ENCODE data around the gene ALDH4A1. TPM values are rescaled to one million over a fixed set of nuclear protein-coding genes. Genes with fewer than 3 reads are reported as not detected.

The ALDH4A1 gene
- total RNA-seq, 2 experiments from 2014 or later, result 6.1 to 7.6 TPM

DNA sequence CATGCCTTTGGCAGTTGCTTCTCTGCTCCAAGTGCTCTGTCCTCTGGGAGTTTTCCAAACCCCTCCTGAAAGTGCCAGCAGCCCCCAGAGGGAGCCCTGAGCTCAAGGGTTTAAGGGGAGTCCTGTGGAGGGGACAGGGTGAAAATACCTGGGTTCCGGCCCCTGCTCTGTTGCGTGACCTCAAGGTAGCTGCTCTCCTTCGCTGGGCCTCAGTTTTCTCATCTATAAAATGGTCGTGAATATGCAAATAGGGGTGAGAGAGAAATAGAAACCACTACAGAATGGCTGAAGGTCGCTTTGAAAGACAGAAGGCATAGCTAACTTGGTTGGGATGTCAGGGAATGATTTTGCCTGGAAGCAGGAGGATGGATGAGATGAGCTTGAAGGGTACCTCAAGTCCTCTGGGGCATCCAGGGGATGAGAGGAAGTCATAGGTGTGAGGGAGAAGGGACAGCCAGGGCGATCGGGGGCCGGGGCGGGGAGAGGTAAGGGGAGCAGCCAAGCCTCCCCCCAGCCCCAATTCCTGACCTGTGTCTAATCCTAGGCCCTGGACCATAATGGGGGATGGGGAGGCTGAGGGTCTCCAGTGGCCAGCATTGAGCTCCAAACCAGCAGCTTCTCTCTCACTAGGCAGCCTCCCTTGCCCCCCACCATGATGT lies 41.7 kb upstream of the ALDH4A1 start:
- Histone ChIP-seq H3K9me2 (ENCODE audit: insufficient read depth, low read length) (no peaks in the 10 kb centered on the region), H2AFZ (ENCODE audit: low read length) (no peak overlapping the region), H3K79me2 (ENCODE audit: insufficient read depth, low read depth, low read length) (no peaks in the 10 kb centered on the region), H3K36me3 (ENCODE audit: insufficient read depth, low read length) (no peaks in the 10 kb centered on the region), H3K4me3 (ENCODE audit: low read depth, low read length, poor library complexity, severe bottlenecking) (no peak overlapping the region), H3K4me1 (ENCODE audit: insufficient read depth, low read length, poor library complexity, severe bottlenecking) (no peaks in the 10 kb centered on the region), H3K27ac (ENCODE audit: low read depth, low read length, poor library complexity, severe bottlenecking) (no peak overlapping the region), H4K20me1 (ENCODE audit: insufficient read depth, low read length) (no peaks in the 10 kb centered on the region), H3K9me3 (ENCODE audit: low read length) (no peaks in the 10 kb centered on the region), H3K4me2 (ENCODE audit: low read length) (no peak overlapping the region)
- no peak for TF ChIP-seq EZH2phosphoT487 (IDR thresholded peaks at IDR 0.05; ENCODE audit: borderline replicate concordance, low read depth, low read length)
- TF ChIP-seq, protein P1, sequence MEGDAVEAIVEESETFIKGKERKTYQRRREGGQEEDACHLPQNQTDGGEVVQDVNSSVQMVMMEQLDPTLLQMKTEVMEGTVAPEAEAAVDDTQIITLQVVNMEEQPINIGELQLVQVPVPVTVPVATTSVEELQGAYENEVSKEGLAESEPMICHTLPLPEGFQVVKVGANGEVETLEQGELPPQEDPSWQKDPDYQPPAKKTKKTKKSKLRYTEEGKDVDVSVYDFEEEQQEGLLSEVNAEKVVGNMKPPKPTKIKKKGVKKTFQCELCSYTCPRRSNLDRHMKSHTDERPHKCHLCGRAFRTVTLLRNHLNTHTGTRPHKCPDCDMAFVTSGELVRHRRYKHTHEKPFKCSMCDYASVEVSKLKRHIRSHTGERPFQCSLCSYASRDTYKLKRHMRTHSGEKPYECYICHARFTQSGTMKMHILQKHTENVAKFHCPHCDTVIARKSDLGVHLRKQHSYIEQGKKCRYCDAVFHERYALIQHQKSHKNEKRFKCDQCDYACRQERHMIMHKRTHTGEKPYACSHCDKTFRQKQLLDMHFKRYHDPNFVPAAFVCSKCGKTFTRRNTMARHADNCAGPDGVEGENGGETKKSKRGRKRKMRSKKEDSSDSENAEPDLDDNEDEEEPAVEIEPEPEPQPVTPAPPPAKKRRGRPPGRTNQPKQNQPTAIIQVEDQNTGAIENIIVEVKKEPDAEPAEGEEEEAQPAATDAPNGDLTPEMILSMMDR (conservative IDR thresholded peaks at IDR 0.05; ENCODE audit: low read length), result no peak
- ChIA-PET CTCF (ENCODE audit: unreplicated experiment) (no interaction called here), POLR2A (interaction anchor here (1.2 kb wide), 1 partner anchor 17 kb away, joined by 5 read pairs; no protein-coding TSS in a partner anchor)
- intact Hi-C loops (cut with micrococcal nuclease; ENCODE audit: unreplicated experiment), result no loop called here
- DNase-seq (ENCODE audit: low spot score), result no peak
- BruUV-seq (replicated peaks), result no TSS peak

DNA sequence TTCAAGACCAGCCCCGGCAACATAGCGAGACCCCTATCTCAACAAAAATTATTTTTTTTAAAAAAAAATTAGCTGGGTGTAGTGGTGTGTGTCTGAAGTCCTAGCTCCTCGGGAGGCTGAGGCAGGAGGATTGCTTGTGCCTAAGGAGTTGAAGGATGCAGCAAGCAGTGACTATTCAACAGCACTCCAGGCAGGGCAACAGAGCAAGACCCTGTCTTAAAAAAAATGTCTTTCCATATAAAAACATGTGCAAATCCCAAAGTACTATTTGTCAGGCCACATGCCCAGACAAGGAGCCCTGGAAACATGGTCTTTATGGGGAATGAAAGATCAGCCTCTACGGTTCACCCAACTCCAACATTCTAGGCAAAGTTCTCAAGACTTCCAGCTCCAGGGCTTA lies 40.8 kb upstream of the ALDH4A1 start:
- TF ChIP-seq, protein P1 (conservative IDR thresholded peaks at IDR 0.05; ENCODE audit: low read length), result no peak
- no peak for TF ChIP-seq EZH2phosphoT487 (IDR thresholded peaks at IDR 0.05; ENCODE audit: borderline replicate concordance, low read depth, low read length)
- CTCF ChIA-PET (ENCODE audit: unreplicated experiment), result no interaction called here

DNA sequence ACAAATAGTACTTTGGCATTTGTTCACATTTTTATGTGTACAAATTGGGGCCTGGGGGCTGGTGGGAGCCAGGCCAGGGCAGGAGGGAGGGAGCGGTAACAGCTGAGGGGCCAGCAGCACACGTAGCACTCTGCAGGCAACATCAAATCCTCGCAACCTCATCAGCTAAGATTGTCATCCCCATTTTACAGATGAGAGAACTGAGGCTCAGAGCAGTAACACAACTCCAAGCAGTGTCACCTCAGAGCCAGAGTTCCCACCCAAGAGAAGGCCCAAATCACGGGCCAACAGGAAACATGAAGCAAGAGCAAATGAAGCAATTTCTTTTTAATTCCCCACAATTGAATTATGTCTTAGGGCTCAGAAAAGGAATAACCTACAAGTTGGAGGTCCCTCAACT lies 40.0 kb upstream of the ALDH4A1 start:
- CTCF ChIA-PET (ENCODE audit: unreplicated experiment), result no interaction called here
- H3K4me2 ChIP-seq (ENCODE audit: low read length), result no peak overlapping the region
- H3K4me1 ChIP-seq (ENCODE audit: insufficient read depth, low read length, poor library complexity, severe bottlenecking), result no peaks in the 10 kb centered on the region
- H2AFZ ChIP-seq (ENCODE audit: low read length), result no peak overlapping the region
- no peaks in the 10 kb centered on the region for H3K9me3 ChIP-seq (ENCODE audit: low read length)
- intact Hi-C loops (cut with micrococcal nuclease; ENCODE audit: unreplicated experiment), result no loop called here
- no peaks in the 10 kb centered on the region for H3K9me2 ChIP-seq (ENCODE audit: insufficient read depth, low read length)
- DNase-seq (ENCODE audit: low spot score), result no peak
- BruUV-seq (replicated peaks), result no TSS peak
- POLR2A ChIA-PET, result interaction anchor here (0.5 kb wide), 1 partner anchor 17 kb away, joined by 4 read pairs; no protein-coding TSS in a partner anchor
- TF ChIP-seq, protein P1 (conservative IDR thresholded peaks at IDR 0.05; ENCODE audit: low read length), result no peak
- no peak for TF ChIP-seq EZH2phosphoT487 (IDR thresholded peaks at IDR 0.05; ENCODE audit: borderline replicate concordance, low read depth, low read length)
- no peak overlapping the region for H3K27ac ChIP-seq (ENCODE audit: low read depth, low read length, poor library complexity, severe bottlenecking)
- H3K4me3 ChIP-seq (ENCODE audit: low read depth, low read length, poor library complexity, severe bottlenecking), result no peak overlapping the region
- no peaks in the 10 kb centered on the region for H3K79me2 ChIP-seq (ENCODE audit: insufficient read depth, low read depth, low read length)
- no peaks in the 10 kb centered on the region for H3K36me3 ChIP-seq (ENCODE audit: insufficient read depth, low read length)
- H4K20me1 ChIP-seq (ENCODE audit: insufficient read depth, low read length), result no peaks in the 10 kb centered on the region

More for the DNA sequence above, 40.8 kb upstream of the ALDH4A1 start:
- no peaks in the 10 kb centered on the region for H3K9me3 ChIP-seq (ENCODE audit: low read length)
- H3K4me2 ChIP-seq (ENCODE audit: low read length), result no peak overlapping the region
- H3K27ac ChIP-seq (ENCODE audit: low read depth, low read length, poor library complexity, severe bottlenecking), result no peak overlapping the region
- POLR2A ChIA-PET, result interaction anchor here (1.2 kb wide), 1 partner anchor 16 kb away, joined by 5 read pairs; no protein-coding TSS in a partner anchor
- no peaks in the 10 kb centered on the region for H3K4me1 ChIP-seq (ENCODE audit: insufficient read depth, low read length, poor library complexity, severe bottlenecking)
- H3K79me2 ChIP-seq (ENCODE audit: insufficient read depth, low read depth, low read length), result no peaks in the 10 kb centered on the region
- no peaks in the 10 kb centered on the region for H4K20me1 ChIP-seq (ENCODE audit: insufficient read depth, low read length)
- no peaks in the 10 kb centered on the region for H3K9me2 ChIP-seq (ENCODE audit: insufficient read depth, low read length)
- no peak overlapping the region for H2AFZ ChIP-seq (ENCODE audit: low read length)
- no peak for DNase-seq (ENCODE audit: low spot score)
- no TSS peak for BruUV-seq (replicated peaks)
- intact Hi-C loops (cut with micrococcal nuclease; ENCODE audit: unreplicated experiment), result no loop called here
- H3K4me3 ChIP-seq (ENCODE audit: low read depth, low read length, poor library complexity, severe bottlenecking), result no peak overlapping the region
- H3K36me3 ChIP-seq (ENCODE audit: insufficient read depth, low read length), result no peaks in the 10 kb centered on the region
